GM12891 (cell line): ENCODE results near the gene RRP1B.

ENCODE experiments used
- POLR2A ChIP-seq: IDR thresholded peaks from 2 replicates; pipeline ENCODE4 v1.6.1; 2011; ENCODE audit warnings: low read depth, low read length, control low read depth
- POLR2AphosphoS5 ChIP-seq: IDR thresholded peaks from 2 replicates; pipeline ENCODE4 v1.6.1; 2011; ENCODE audit warnings: low read depth, low read length, control low read depth
- TAF1 ChIP-seq: IDR thresholded peaks from 2 replicates; pipeline ENCODE4 v1.6.1; 2011; ENCODE audit warnings: low read depth, low read length, control low read depth

- TF ChIP-seq POLR2A: no peak
- TF ChIP-seq POLR2AphosphoS5: no peak
- no peak for TF ChIP-seq TAF1
Observed at GRCh38 chr21:43635436-43635835, 23.9 kb upstream of the RRP1B start.
